Natural killer cell (primary cell): ENCODE measurements around the gene FDPS. TPM values are rescaled to one million over a fixed set of nuclear protein-coding genes. Genes with fewer than 3 reads are reported as not detected.
"Not testable (repeated sequence)": the region's sequence is repeated elsewhere in the genome, so short reads cannot be mapped to it uniquely, and the experiment has no call there.

Source experiments
- ATAC-seq, 3 donors: fragments of 150-1000 bp in 2 of 3; fragments of 200-7000 bp in 1 of 3; cut with Tn5 transposase; 1 replicate in 1 of 3; 2 replicates in 2 of 3; pipeline ENCODE4 v1.10.0; 2021; ENCODE audit warnings: mild to moderate bottlenecking in 2 of 3, moderate library complexity in 2 of 3
- DNase-seq, 2 donors: peaks; one replicate each; pipeline versions ENCODE4 v3.0.0 to v3.0.0-alpha.2; 2013 to 2021; ENCODE audit warnings: mixed read lengths in 1 of 2
- H3K27ac ChIP-seq: one replicate; pipeline ENCODE4 v1.5.1; 2013; ENCODE audit warnings: mild to moderate bottlenecking, low read length
- H3K27me3 ChIP-seq: one replicate; pipeline ENCODE4 v1.6.1; 2013; ENCODE audit warnings: low read length; ENCODE audit not compliant: control insufficient read depth, insufficient read depth
- H3K36me3 ChIP-seq: one replicate; pipeline ENCODE4 v1.6.1; 2013; ENCODE audit warnings: low read length; ENCODE audit not compliant: control insufficient read depth, insufficient read depth
- H3K4me1 ChIP-seq: one replicate; pipeline ENCODE4 v1.6.1; 2013; ENCODE audit warnings: low read length; ENCODE audit not compliant: control insufficient read depth, insufficient read depth
- H3K4me3 ChIP-seq: one replicate; pipeline ENCODE4 v1.5.1; 2013; ENCODE audit warnings: low read length
- H3K9me3 ChIP-seq: one replicate; pipeline ENCODE4 v1.6.1; 2013; ENCODE audit warnings: low read length; ENCODE audit not compliant: control insufficient read depth, insufficient read depth
- H3K27ac Mint-ChIP-seq, 2 donors: one replicate each; pipeline ENCODE4 v1.8.0; 2022; ENCODE audit warnings: mild to moderate bottlenecking in 2 of 2, mixed read lengths in 2 of 2, moderate library complexity in 1 of 2
- H3K27me3 Mint-ChIP-seq, 2 donors: one replicate each; pipeline ENCODE4 v1.8.0; 2022; ENCODE audit warnings: low read depth in 2 of 2, mixed read lengths in 2 of 2
- H3K36me3 Mint-ChIP-seq: one replicate; pipeline ENCODE4 v1.8.0; 2022; ENCODE audit warnings: mixed read lengths
- H3K4me1 Mint-ChIP-seq, 2 donors: one replicate each; pipeline ENCODE4 v1.8.0; 2022; ENCODE audit warnings: mixed read lengths in 2 of 2
- H3K4me3 Mint-ChIP-seq: one replicate; pipeline ENCODE4 v1.8.0; 2022; ENCODE audit warnings: mild to moderate bottlenecking, moderate library complexity, mixed read lengths
- H3K9me3 Mint-ChIP-seq, 2 donors: one replicate each; pipeline ENCODE4 v1.8.0; 2022; ENCODE audit warnings: mixed read lengths in 2 of 2
- WGBS: methylation state at CpG from one replicate; pipeline ENCODE4 v1.1.7; 2013; ENCODE audit warnings: missing lambda C conversion rate; ENCODE audit not compliant: insufficient coverage; 5-methylcytosine and 5-hydroxymethylcytosine counted together
- intact Hi-C: fragments of 100-400 bp; cut with micrococcal nuclease; formaldehyde crosslinking; loops from one replicate; pipeline ENCODE4 v1.14.2; 2022
- total RNA-seq, 4 donors: library from RNA; stranded (reverse); fragments of 120-200 nt in 1 of 4; gene quantifications; one replicate each; pipeline versions ENCODE4 v1.2.3 to v1.2.4, GENCODE V29; 2013 to 2022
- TF ChIP-seq, protein P1 (sequence below): fragments of 200-600 bp; IDR thresholded peaks from one replicate; pipeline ENCODE4 v1.8.0; 2022; ENCODE audit warnings: antibody characterized with exemption

Gene FDPS
- total RNA-seq, 3 donors from 2014 or later (not counting 1 experiment from before 2014, with no cell fraction given) = 105 to 110 (median 105) TPM

DNA sequence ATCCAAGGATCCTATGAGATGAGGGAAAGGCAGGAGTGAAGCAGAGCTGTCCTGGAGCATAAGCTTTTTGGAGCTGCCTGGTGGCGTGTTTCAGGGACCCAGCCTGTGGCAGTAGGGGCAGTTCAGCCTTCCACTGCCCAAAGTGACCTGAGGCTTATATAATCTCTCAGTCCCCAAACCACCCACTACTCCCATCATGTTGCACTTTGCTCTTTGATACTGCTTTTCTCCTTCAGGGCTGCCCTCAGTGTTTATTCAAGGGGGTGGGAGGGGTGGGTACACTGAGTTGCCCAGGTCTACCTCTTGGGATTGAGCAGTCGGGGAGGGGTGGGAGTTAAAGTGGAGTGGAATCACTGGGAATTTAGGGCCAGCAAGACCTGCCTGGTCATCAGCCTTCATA is 22.1 kb upstream of the FDPS start:
- WGBS = 97% methylated on average over 2 of the region's 2 CpGs
- Histone ChIP-seq H3K36me3 (no peaks in the 10 kb centered on the region), H3K9me3 (no peaks in the 10 kb centered on the region), H3K27me3 (no peaks in the 10 kb centered on the region), H3K4me3 (no peak overlapping the region), H3K27ac (no peak overlapping the region), H3K4me1 (no peaks in the 10 kb centered on the region)
- ATAC-seq (no peak), DNase-seq (no peak)
- Mint-ChIP-seq H3K4me1 (no peaks in the 10 kb centered on the region), H3K27ac (no peak overlapping the region), H3K27me3 (peaks cover 0 to 5% of the 10 kb centered on the region in 2 donors), H3K9me3 (no peaks in the 10 kb centered on the region), H3K36me3 (no peaks in the 10 kb centered on the region), H3K4me3 (no peak overlapping the region)
- TF ChIP-seq, protein P1, sequence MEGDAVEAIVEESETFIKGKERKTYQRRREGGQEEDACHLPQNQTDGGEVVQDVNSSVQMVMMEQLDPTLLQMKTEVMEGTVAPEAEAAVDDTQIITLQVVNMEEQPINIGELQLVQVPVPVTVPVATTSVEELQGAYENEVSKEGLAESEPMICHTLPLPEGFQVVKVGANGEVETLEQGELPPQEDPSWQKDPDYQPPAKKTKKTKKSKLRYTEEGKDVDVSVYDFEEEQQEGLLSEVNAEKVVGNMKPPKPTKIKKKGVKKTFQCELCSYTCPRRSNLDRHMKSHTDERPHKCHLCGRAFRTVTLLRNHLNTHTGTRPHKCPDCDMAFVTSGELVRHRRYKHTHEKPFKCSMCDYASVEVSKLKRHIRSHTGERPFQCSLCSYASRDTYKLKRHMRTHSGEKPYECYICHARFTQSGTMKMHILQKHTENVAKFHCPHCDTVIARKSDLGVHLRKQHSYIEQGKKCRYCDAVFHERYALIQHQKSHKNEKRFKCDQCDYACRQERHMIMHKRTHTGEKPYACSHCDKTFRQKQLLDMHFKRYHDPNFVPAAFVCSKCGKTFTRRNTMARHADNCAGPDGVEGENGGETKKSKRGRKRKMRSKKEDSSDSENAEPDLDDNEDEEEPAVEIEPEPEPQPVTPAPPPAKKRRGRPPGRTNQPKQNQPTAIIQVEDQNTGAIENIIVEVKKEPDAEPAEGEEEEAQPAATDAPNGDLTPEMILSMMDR = no peak
- intact Hi-C loops = no loop called here

DNA sequence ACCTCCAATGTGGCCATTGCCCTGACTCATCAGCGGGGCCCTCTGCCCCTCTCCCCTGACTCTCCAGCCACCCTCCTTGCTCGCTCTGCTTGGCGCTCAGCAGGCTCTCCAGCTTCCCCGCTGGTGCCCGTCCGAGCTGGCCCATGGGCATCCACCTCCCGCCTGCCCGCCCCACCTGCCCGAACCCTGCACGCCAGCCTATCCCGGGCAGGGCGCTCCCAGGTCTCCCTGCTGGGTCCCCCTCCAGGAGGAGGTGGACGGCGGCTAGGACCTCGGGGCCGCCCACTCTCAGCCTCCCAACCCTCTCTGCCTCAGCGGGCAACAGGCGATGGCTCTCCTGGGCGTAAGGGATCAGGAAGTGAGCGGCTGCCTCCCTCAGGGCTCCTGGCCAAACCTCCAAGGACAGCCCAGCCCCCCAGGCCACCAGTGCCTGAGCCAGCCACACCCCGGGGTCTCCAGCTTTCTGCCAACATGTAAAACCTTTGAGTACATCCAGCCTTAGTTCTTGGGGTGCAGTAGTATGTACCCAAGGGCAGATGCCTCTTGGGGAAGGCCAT is 20.6 kb upstream of the FDPS start:
- TF ChIP-seq, protein P1 = no peak
- no peaks in the 10 kb centered on the region for H3K9me3 Mint-ChIP-seq

DNA sequence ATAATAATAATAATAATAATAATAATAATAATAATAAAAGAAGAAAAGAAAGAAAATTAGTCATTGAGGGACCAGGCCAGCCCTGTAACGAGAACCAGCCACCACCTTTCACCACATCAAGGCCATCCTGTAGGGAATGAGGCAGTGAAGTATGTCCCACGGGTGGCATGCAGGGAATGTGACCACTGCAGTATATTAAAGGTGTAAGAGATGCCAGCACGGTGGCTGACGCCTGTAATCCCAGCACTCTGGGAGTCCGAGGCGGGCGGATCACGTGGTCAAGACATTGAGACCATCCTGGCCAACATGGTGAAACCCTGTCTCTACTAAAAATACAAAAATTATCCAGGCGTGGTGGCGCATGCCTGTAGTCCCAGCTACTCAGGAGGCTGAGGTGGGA is 17.7 kb upstream of the FDPS start:
- H3K36me3 ChIP-seq, H3K36me3 Mint-ChIP-seq, ATAC-seq, H3K27ac ChIP-seq, H3K4me1 ChIP-seq, H3K9me3 Mint-ChIP-seq, H3K4me3 Mint-ChIP-seq, H3K4me1 Mint-ChIP-seq, H3K4me3 ChIP-seq, H3K9me3 ChIP-seq, H3K27me3 ChIP-seq, H3K27ac Mint-ChIP-seq, intact Hi-C loops, DNase-seq: not testable (repeated sequence)
- 92% methylated on average over 9 of the region's 10 CpGs for WGBS
- H3K27me3 Mint-ChIP-seq = peaks cover 17 to 22% of the 10 kb centered on the region in 2 donors

More for the DNA sequence above, 20.6 kb upstream of the FDPS start:
- intact Hi-C loops = no loop called here
- no peaks in the 10 kb centered on the region for H3K9me3 ChIP-seq
- H3K36me3 Mint-ChIP-seq = no peaks in the 10 kb centered on the region
- peaks cover 0 to 7% of the 10 kb centered on the region in 2 donors for H3K27me3 Mint-ChIP-seq
- H3K4me3 Mint-ChIP-seq = no peak overlapping the region
- no peak overlapping the region for H3K4me3 ChIP-seq
- ATAC-seq (no peak), DNase-seq (no peak)
- H3K4me1 Mint-ChIP-seq = no peaks in the 10 kb centered on the region
- no peak overlapping the region for H3K27ac Mint-ChIP-seq
- H3K36me3 ChIP-seq = no peaks in the 10 kb centered on the region
- no peaks in the 10 kb centered on the region for H3K27me3 ChIP-seq
- 95% methylated on average over 21 of the region's 21 CpGs for WGBS
- no peaks in the 10 kb centered on the region for H3K4me1 ChIP-seq
- H3K27ac ChIP-seq = no peak overlapping the region

DNA sequence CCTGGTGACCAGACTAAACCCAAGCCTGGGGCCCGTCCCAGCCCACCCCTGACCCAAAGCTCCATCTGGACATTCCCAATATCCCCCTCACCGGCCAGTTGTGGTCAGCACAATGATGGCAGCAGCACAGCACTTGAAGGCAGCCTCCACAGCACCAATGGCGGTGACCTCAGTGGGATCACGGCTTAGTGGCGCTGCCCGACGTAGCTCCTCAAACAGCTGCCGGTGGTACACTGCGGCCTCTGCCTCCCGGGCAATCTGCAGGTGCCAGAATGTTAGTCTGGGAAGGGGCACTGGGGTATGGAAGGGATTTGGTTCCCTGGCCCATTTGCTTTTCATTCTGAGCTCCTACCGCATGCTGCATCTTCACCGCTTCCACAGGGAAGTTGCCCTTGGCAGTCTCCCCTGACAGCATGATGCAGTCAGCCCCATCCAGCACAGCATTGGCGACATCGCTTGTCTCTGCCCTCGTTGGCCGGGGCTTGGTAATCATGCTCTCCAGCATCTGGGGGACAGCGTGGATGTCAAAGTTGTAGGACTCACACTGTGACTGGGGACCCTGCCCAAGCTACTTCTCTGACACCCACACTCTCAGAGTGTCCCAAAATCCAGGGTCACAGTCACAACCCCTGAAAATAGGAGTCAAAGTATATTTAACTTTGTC is 15.4 kb upstream of the FDPS start:
- no peak overlapping the region for H3K27ac Mint-ChIP-seq
- TF ChIP-seq, protein P1 = no peak
- Histone ChIP-seq H3K27ac (no peak overlapping the region), H3K4me3 (no peak overlapping the region), H3K4me1 (peaks cover 7% of the 10 kb centered on the region), H3K9me3 (no peaks in the 10 kb centered on the region), H3K27me3 (peaks cover 12% of the 10 kb centered on the region), H3K36me3 (no peaks in the 10 kb centered on the region)
- no peak overlapping the region for H3K4me3 Mint-ChIP-seq
- no peaks in the 10 kb centered on the region for H3K36me3 Mint-ChIP-seq
- peaks cover 33 to 41% of the 10 kb centered on the region in 2 donors for H3K27me3 Mint-ChIP-seq
- DNase-seq = no peak
- no peak for ATAC-seq
- H3K9me3 Mint-ChIP-seq = no peaks in the 10 kb centered on the region
- WGBS = 90% methylated on average over 17 of the region's 17 CpGs
- intact Hi-C loops = no loop called here
- peaks cover 0 to 4% of the 10 kb centered on the region in 2 donors for H3K4me1 Mint-ChIP-seq
